ENCODE data around the gene PPP1R1A. TPM values are rescaled to one million over a fixed set of nuclear protein-coding genes. Genes with fewer than 3 reads are reported as not detected.

PPP1R1A gene
- total RNA-seq, 4 donors from 2014 or later: 140 to 959 (median 219) TPM

DNA sequence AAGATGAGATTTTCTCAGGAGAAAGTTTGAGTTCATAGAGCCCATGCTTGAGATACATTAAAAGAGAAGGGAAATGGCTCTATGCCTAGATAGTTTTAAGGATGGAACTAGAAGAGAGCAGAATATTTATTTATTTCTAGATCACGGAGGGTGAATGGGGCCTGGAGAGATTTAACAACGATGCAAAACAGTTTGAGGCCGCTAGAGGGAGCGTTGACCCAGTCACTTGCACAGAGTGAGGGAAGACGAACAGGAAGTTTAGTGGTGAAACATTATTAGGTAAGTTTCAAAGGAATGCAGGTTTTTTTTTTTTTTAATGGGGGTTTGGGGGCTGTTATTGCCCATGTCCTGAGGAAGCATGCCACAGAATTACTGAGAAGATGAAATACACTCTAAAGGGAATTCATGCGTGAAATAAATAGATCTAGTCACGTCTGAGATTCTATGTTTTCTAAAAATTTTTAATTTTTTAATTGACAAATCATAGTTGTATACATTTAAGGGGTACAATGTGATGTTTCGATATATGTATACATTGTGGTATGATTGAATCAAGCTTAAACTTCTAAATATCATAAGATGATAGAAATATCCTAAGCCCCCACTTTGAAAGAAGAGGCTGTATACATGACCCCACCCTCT, 14.8 kb upstream of the PPP1R1A start:
- TF ChIP-seq, protein P1, sequence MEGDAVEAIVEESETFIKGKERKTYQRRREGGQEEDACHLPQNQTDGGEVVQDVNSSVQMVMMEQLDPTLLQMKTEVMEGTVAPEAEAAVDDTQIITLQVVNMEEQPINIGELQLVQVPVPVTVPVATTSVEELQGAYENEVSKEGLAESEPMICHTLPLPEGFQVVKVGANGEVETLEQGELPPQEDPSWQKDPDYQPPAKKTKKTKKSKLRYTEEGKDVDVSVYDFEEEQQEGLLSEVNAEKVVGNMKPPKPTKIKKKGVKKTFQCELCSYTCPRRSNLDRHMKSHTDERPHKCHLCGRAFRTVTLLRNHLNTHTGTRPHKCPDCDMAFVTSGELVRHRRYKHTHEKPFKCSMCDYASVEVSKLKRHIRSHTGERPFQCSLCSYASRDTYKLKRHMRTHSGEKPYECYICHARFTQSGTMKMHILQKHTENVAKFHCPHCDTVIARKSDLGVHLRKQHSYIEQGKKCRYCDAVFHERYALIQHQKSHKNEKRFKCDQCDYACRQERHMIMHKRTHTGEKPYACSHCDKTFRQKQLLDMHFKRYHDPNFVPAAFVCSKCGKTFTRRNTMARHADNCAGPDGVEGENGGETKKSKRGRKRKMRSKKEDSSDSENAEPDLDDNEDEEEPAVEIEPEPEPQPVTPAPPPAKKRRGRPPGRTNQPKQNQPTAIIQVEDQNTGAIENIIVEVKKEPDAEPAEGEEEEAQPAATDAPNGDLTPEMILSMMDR (IDR thresholded peaks at IDR 0.05; ENCODE audit: low read depth): no peak

DNA sequence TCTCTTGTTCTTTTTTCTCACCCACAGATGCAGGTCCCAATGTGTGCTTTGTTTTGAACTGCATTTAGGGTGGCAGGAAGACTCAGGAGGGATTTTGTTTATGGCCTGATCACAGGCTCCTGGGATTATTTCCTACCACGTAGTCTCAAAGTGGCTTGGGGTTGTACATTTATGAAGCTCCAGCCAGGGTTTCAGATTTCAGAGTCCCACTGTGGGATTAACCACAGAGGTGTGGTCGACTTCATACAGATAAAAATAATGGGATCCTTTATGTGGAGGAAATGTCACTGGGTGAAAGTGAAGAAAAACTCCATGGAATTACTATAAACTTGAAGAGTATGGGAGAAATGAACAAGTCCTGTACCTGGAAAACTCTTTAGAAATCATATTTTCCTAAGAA, 14.2 kb upstream of the PPP1R1A start:
- TF ChIP-seq, protein P1 (IDR thresholded peaks at IDR 0.05; ENCODE audit: low read depth): no peak

DNA sequence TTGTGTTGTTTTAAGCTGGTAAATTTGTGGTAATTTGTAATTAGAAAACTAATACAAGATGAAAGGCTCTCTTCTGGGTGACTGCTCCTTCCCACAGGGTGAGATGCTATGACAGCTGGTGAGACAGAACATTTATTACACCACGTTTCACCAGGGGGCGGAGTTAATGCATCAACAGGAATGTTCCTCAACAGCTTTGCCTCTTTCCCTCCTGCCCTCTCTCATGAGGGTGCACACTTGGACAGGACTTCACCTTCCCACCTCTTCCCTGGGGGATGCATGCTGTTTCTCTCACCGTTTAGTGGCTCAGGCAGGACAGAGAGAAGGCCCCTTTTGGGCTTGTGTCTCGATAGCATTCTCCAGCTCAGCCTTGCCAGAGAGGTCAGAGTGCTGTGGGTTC, 13.4 kb upstream of the PPP1R1A start:
- TF ChIP-seq, protein P1 (IDR thresholded peaks at IDR 0.05; ENCODE audit: low read depth): no peak

DNA sequence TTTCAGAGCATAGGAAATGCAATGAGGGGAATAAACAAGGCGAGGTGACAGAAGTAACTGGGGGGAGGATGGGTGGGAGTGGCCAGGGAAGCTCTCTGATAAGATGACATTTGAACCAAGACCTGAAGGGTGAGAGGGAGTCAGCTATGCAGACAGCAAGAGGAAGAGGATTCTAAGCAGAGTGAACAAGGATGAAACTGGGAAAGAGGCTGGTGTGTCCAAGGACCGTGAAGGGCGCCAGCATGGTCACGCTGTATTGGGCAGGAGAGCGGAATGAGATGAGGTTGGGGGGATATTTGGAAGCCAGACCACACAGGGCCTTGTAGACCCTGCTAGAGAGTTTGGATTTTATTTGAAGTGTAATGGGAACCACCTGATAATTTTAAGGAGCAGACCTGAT, 10.5 kb upstream of the PPP1R1A start:
- TF ChIP-seq, protein P1 (IDR thresholded peaks at IDR 0.05; ENCODE audit: low read depth): no peak

DNA sequence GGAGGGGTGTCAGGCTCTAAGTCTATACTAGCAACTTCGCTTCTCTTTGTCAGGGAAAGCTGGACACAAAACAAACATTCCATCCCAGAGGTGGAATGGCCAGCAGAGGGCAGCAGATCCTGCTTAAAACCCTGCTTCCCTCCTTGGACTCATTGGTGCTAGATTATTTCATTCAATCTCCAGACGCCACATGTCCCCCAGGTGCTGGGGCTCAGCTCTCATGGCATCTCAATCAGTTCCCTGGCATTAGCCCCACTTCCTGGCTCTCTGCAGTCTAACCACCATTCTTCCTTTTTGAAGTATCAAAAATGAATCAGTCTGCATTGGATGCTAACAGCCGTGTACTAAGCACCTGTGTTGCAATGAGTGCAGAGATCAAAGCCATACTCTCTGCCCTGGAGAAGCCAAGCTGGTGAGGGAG, 8.1 kb upstream of the PPP1R1A start:
- TF ChIP-seq, protein P1 (IDR thresholded peaks at IDR 0.05; ENCODE audit: low read depth): no peak

DNA sequence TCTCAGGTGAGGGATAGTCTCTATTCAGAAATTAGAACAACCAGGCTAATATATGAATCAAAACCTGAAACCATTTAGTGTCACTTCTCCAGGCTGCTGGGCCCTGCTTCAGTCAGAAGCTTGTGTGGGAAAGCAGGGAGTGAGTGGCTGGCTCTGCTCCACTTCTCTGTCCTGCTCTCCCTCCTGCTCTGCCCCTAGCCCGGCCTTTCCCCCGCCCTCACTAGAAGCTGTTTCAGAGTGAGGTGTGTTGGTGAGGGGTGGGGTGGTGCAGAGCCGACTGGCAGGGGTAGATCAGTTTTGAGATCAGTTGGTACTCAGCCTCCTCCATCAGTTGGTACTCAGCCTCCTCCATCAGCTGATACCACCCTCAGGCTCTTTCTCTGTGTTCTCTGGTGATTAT, 7.0 kb upstream of the PPP1R1A start:
- TF ChIP-seq, protein P1 (IDR thresholded peaks at IDR 0.05; ENCODE audit: low read depth): no peak

DNA sequence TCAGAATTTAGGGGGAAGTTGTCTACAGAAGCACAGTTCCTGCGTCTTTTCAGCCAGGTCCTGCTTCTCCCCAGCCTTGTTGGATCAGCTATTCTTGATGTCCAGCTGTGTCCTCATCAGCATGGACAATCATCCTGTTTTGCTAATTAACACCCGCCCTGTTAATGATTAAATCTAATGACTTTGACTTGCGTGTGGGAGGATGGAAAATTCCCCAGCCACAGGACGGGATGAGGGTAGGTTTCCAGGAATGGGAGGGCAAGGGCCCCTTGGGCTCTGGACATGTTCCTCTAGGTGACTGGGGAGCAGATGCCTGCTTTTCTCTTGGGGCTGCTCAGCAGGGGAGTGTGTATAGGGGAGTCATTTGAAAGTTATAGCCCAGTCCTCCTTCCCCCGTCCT, 5.3 kb upstream of the PPP1R1A start:
- TF ChIP-seq, protein P1 (IDR thresholded peaks at IDR 0.05; ENCODE audit: low read depth): no peak
